NCI-H1105 treated with DMSO at 0.1 percent for 48 hours (cell line): ENCODE results near the gene CUX1.

Experiments
- DNase-seq: peaks from one replicate; lab custom pipeline; 2025; lab: John Stamatoyannopoulos, UW

CUX1 gene

DNA sequence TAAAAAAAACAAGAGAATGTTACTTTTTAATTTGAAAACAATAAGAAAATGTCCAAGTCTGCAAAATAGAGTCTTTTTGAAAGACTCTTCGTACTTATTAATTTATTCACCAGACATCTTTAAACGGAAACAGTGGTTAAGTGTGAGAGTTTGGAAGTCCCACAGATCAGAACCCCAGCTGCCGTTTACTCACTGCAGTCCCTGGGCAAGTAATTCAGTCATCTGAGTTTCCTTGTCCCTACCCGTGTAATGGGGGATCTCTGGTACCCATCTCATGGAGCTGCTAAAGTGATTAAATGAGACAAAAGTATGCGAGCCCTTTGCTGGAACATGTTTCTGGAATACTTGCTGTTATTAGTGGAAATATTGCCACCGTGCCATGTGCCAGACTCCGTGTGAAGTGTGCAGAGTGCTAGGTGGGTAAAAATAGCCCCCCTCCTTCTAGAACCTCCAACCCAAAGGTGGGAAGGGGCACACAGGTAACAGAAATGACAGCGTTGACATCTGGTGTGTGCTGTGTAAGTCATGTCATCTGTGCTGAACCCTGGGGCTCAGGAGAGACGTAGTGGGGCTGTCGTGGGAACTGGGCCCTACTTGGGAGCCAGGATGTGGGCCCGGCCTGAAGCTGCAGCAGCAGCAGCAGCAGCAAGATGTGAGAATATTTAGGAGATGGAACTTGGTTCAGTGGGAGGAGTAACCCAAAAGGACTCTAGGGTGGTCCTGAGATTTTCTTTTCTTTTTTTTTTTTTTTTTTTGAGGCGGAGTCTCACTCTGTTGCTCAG lies 140.5 kb downstream of the CUX1 start:
- DNase-seq, result no peak

DNA sequence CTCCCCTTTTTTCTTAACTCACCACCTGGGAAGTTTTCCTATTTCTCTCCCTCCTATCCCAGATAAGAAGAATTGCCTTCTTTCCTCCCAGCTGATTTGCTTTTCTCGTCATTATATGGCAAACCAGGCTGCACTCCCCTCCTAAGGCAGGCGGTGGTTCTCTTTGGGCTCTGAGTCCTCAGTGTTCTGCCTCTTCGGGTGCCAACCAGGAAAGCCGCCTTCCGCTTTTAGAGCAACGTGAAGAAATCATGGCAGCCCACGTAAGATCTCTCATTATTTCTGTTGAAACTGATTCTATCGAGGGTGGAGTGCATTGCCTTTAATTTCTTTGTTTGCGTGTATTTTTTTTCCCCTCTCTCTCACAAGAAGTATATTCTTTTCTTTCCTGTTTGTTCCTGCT lies 141.9 kb downstream of the CUX1 start:
- no peak for DNase-seq

DNA sequence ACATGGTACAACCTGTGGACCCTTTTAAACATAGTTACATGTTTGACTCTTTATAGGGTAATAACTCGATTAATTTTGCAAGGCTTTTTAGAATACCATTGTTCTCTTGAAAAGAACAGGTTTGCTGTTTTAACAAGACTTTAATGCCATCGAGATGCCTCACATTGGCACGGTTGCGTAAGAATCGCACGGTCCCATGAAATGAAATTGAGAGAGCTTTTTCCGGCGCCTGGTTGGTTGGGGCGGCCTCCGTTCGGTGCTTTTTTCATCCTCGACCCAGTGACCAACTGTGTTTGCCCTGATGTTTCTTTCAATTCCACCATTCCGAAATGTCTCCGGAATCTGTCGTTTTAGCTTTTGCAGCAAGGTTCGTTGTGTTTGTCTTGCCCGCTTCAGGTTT lies 142.4 kb downstream of the CUX1 start:
- DNase-seq, result no peak

DNA sequence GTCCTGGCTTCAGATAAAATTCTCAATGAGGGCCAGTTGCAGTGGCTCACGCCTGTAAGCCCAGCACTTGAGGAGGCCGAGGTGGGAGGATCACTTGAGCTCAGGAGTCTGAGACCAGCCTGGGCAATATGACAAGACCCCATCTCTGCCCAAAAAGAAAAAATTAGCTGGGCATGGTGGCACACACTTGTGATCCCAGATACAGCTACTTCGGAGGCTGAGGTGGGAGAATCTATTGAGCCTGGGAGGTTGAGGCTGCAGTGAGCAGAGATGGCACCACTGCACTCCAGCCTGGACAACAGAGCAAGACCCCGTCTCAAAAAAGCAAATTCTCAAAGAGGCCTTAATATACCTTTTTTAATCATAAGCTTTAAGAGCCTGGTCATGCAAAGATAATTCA lies 142.9 kb downstream of the CUX1 start:
- no peak for DNase-seq

DNA sequence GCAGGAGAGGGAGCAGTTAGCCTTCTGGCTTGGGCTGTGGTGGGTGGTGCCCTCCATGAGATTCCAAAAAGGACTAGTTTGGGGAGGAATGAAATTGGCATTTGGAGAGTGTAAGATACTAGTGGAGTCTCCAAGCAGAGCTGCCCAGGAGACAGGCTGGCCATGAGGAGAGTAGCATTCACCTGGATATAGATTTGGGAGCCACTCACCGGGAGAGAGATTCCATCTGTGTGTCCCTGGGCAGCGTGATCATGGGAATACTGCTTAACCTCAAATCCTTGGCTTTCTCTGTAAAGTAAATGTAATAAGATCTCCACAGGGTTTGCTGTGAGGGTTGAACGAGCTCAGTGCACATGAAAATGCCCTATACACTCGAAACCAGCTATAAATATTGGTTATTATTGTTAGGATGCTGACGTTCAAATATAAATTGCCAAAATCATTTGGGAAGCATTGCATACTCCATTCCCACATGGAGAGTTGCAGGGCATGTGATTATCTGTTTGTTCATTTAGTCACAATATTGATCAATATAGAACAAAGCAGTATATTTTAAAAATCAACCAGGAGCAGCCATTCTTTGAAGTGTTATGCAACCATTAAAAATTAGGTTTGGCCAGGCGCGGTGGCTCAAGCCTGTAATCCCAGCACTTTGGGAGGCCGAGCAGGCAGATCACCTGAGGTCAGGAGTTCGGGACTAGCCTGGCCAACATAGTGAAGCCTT lies 143.7 kb downstream of the CUX1 start:
- DNase-seq, result no peak

DNA sequence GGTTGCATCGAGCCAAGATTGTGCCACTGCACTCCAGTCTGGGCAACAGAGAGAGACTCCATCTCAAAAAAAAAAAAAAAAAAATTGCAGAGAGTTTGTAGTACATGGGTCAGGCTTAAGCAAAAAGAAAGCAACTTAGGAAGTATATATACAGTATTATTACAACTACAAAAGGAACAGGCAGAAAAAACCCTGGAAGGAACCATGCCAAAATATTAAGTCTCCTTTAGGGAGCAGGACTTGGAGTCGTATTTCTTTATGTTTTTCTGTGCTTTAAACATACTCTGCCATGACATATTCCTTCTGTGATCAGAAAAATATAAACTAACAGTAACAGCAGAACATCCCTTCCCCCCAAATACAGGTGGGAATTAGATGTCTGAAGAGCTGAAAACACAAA lies 144.4 kb downstream of the CUX1 start:
- DNase-seq, result no peak

DNA sequence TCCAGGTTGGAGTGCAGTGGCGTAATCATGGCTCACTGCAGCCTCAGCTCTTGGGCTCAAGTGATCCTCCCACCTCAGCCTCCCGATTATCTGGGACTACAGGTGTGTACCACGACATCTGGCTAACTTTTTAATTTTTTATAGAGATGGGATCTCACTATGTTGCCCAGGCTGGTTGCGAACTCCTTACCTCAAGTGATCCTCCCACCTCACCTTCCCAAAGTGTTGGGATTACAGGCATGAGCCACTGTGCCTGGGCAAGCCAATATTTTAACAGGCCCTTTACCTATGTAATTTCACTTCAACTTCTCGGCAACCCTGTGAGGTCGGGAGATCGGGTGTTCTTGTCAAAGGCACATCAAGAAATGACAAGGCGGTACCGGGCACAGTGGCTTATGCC lies 146.3 kb downstream of the CUX1 start:
- no peak for DNase-seq

DNA sequence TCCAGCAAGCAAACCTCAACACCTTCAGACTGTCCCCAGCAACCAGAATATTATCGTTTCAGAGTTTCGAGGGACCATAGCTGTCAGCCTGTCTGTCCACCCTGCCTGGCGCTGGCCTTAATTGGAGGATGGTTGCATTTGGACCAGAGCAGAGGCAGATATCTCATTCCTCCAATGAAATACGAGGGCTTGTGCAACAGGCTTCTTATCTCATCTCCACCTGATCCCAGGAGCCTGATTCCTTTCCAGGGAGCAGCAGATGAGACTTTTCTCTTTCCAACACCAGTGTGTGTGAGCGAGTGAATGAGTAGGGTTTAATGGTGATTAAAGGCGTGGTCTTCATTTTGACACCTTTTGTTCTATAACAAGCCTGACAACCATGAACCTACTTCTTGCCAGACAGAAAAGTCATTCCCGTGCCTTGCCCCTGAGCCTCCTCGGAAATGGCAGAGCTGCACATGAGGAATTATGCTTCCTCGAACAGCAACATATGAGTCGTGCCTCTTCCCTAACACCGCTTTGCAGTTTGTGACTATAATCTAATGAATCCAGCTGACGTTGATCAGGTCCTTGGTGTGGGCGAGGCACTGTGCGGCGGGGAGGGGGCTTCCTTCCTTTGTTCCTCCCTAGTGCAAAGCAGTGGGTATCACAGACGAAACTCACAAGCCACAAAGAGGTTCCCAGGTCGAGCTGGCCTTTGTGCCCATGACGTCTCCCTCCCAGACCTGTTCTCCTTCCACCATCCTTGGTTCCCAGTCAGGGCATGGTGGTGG lies 147.4 kb downstream of the CUX1 start:
- DNase-seq, result no peak

DNA sequence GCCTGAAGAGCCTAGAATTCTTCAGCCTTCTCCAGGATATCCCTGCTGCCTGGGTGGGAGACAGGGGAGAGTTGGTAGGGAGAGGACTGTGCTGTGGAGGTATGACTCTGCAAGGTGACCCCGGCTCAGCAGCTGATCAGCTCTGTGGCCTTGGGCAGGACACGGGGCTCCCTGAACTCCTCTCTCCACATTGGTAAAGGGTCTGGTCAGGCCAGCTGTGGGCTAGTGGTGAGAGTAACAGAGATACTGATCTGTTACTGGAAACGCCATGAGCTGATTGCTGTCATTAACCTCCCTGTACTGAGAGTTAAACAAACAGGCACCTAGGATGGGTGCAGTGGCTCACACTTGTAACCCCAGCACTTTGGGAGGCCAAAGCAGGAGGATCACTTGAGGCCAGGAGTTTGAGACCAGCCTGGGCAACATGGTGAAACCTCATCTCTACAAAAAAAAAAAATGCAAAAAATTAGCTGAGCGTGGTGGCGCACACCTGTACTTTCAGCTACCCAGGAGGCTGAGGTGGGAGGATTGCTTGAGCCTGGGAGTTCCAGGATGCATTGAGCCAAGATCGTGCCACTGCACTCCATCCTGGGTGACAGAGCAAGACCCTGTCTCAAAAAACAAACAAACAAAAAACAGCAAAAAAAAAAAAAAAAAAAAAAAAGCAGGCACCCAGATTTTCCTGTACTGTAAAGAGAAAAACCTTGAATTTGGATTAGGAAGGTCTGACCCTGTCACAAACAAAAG lies 151.5 kb downstream of the CUX1 start:
- no peak for DNase-seq

DNA sequence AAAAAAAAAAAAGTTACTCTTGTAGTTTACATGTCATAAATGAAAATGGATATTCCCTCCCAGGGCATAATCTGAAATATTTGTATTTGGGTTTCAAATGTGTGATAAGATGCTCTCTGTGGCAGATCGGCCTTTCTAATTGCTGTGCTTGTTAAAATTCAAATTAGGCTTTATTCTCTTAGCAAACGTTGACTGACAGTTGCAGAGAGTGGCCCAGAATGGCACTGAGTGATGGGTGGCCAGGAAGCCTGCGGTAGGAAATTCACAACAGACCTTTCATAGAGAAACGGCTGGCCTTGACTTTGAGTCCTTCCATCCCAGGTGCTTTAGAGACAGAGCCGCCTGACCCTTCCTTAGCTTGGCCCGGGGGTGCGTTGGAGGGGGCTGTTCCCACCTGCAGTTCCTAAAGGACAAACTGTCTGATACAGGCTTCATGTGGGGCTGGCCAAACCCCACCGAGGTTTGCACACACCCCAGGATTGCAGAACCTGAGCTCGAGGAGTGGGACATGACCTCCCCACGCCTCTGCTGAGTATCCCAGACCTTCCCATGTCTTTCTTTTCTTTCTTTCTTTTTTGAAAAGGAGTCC lies 152.7 kb downstream of the CUX1 start:
- DNase-seq, result no peak

DNA sequence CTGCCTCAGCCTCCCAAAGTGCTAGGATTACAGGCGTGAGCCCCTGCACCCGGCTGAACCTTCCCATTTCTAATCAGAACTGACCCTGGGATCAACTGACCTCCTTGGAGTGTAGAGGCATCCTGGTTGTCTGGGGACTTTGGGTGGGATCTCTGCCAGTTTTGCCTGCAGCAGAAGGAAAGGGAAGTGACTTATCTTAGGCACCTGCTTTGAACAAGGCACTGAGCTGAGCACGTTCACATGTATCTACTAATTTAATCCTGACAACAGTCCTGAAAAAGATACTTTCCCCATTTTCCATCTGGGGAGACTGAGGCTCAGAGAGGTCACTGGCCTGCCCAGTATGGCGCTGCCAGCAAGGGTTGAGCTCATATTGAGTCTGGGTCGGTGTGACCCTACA lies 153.4 kb downstream of the CUX1 start:
- no peak for DNase-seq

DNA sequence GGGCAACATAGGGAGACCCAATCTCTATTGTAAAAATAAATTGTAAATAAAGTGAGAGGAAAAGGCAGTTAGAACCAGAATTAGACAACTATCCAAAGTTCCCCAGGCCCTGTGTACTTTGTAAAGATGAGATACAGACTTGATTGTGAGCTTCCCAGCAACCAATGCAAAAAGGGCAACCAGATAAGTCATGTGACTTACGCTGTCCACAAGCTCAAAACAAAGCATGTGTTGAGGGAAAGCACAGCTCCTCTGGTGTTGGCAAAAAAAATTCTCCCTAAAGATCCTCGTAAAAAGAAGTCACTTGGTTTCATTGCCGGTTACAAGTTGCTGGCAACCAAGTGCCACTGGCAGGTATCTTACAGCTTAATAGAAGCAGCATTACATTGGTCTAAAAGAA lies 154.0 kb downstream of the CUX1 start:
- DNase-seq, result no peak

DNA sequence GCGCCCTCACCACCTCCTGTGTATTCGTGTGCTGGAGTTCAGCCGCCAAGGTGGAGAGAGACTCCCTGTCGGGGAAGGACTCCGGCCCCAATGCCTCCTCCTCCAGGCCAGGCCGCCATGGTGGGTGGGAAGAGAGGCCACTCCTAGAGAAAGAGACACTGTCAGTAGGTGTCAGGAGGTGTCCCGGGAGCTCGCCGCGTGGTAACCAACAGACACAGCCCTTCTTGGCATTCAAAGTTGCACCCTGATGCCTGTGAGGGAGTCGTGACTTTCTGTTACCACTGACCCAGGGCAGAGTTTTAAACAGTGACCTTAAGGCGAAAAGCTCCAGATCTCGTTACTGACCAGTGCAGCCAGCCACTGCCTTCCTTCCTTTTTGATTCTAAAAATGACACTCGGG lies 155.2 kb downstream of the CUX1 start:
- DNase-seq, result no peak

DNA sequence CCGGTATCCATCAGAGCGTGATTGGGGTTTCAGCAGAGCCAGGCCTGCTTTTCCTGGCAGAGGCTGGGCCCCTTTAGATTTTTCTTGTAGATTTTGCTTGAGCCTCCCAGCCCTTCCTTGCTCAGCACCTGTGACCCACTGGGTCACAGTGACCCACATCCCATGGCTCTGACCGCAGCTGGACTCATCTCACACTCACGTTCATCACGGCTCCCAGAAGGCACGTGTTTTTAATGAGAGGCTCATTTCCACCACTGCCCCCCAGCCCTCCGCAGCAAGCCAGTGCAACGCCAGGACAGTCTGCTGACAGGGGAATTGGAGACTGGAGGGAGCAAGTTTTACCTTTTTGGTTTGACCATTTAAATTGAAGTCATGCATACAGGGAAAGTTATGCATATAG lies 155.7 kb downstream of the CUX1 start:
- DNase-seq, result no peak

DNA sequence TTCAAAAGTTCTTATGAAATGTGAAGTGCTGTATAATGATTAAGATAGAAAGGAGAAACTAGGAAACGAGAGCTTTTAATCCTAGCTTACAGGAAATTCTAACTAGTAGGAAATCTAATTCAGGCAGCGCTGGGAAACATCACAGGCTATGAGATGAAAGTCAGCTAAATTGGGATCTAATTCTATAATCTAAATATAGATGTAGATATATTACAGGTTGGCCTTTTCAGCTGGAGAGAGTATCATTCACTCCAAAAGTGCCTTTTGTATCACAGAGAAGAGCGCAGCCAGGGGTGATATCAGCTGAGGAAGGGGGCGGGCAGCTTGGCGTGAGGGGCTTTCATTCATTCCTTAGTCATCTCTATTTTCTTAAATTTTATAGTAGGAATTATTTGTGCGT lies 157.0 kb downstream of the CUX1 start:
- DNase-seq, result no peak

DNA sequence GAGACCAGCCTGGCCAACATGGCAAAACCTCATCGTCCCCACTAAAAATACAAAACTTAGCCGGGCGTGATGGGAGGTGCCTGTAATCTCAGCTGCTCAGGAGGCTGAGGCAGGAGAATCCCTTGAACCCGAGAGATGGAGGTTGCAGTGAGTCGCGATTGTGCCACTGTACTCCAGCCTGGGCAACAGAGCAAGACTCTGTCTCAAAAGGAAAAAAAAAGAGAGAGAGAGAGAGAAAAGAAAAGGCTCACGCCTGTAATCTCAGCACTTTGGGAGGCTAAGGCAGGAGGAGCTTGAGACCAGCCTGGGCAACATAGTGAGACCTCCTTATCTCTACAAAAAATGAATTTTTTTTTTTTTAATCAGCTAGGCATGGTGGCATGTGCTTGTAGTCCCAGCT lies 157.6 kb downstream of the CUX1 start:
- DNase-seq, result no peak

DNA sequence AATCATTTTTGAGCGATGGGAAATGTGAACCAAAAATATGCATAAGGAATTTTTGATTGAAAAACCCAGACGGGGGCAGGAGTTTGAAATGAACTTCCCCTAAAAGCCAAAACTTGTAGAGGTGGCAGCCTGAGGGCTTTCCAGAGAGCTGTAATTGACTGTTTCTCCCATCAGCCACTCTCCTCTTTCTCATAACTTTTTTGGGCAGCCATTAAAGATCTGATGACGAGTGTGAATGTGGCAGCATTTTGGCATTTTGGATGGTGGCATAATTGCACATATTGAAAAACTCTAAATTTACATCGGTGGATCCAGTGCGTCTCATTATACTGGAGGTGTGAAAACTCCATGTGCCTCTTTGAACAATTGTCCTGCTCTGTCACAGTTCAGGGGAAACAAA lies 159.0 kb downstream of the CUX1 start:
- no peak for DNase-seq

DNA sequence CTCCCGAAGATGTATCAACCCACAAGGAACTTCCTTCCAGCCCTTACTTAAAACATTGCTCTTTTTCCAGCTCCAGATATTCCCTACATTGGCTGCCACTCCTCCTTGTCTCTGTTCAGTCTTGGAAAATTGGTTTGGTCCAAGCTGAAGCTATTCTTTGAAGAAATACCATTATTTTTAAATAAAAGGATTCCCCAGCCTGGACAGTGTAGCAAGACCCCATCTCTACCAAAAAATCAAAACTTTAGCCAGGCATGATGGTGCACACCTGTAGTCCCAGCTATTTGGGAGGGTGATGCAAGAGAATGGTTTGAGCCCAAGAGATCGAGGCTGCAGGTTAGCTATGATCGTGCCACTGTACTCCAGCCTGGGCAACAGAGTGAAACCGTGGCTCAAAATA lies 159.8 kb downstream of the CUX1 start:
- DNase-seq, result no peak

DNA sequence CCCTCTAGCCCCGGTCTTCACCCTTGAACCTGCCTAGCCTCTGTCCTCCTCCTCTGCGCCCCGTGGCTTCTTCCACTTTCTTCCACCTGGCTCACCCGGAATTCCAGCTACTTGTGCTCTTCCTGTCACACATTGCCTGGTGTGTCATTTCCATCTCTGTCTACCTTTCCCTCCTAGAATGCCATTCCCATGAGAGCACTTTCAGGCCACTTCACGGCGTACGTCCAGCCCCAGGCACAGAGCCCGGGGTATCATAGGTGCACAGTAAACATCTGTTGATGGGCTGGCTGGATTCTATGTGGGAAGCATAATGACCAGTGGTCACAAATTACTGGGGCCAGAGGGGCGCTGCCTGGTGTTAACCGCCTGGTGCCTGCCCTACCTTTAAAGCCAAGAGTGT lies 161.3 kb downstream of the CUX1 start:
- DNase-seq, result no peak

DNA sequence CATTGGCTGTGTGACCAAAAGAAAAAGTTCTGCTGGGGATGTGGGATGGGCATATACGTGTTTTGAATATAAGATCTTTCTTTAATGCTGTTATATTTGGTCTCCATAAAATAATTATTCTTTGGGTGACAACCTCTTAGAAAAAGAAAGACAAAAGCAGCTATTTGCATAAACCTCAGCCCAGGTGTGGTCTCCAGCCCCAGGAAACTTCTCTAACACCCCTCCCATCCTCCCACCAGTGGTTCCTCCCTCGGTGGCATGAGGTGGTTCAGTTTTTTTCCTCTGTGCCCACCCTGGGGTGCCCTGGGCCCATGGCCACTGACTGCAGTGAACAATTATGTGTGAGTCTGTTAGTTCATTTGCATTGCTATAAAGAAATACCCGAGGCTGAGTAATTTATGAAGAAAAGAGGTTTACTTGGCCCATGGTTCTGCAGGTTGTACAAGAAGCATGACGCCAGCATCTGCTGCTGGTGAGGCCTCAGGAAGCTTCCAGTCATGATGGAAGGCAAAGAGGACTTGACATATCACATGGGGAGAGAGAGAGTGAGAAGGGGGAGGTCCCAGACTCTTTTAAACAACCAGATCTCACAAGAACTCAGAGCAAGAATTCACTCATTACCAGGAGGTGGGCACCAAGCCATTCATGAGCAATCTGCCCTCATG lies 165.9 kb downstream of the CUX1 start:
- DNase-seq, result no peak

DNA sequence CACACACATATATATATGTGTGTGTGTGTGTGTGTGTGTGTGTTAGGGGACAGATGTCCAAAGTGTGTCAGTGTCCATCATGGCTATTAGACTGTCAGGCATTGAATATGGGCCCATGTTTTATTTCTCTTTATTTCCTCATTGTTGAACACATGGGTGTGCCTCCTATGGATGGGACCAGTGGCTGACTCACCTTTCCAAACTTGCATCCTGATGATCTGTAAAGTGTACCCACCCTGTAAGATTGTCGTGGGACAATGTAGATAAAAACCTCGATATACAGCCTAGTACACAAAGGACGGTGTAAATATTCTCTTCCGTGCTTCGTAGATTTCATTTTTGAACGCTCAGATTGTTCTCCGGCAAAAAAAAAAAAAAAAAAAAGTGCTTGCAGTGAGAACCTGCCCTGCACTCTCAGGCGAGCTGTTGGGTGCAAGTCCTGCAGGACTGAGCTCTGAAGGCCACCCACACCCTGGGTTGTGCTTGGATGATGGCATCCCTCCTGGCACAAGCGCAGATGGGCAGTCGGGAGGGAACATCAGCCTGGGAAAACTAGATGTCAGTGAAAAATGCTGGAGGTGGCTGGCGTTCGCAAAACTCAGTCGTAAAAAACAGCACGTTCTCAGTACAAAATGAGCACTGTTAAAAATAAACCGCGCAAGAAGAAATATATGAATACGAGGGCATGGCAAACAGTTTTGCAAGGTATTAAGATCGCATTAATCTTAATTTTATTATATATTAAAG lies 166.9 kb downstream of the CUX1 start:
- DNase-seq, result no peak
